Measurements from ENCODE around the gene ARMC9. TPM values are rescaled to one million over a fixed set of nuclear protein-coding genes. Genes with fewer than 3 reads are reported as not detected.

The ARMC9 gene, protein sequence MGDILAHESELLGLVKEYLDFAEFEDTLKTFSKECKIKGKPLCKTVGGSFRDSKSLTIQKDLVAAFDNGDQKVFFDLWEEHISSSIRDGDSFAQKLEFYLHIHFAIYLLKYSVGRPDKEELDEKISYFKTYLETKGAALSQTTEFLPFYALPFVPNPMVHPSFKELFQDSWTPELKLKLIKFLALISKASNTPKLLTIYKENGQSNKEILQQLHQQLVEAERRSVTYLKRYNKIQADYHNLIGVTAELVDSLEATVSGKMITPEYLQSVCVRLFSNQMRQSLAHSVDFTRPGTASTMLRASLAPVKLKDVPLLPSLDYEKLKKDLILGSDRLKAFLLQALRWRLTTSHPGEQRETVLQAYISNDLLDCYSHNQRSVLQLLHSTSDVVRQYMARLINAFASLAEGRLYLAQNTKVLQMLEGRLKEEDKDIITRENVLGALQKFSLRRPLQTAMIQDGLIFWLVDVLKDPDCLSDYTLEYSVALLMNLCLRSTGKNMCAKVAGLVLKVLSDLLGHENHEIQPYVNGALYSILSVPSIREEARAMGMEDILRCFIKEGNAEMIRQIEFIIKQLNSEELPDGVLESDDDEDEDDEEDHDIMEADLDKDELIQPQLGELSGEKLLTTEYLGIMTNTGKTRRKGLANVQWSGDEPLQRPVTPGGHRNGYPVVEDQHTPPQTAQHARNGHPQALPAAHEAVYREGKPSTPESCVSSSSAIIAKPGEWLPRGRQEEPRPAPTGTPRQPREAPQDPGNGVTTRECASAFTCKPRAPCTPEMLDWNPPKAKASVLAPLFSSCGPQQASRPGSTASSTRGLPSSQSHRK
- total RNA-seq, result 10 to 100 TPM; 41.7 to 51.5 TPM
- polyA plus RNA-seq (2013, experiment 1 of 2), result 25.5 TPM
- polyA plus RNA-seq (2013, experiment 2 of 2), result 24.7 TPM
- long read RNA-seq, experiment 1, partial matches to known transcripts, result 1 of 14 reads
- long read RNA-seq, experiment 1, other reads (novel, unspliced or antisense), result 11 of 14 reads
- long read RNA-seq, experiment 2, transcript ARMC9-201 (21 exons, 2,300 nt), result major isoform, 43 of 117 reads
- long read RNA-seq, experiment 2, partial matches to known transcripts, result 9 of 117 reads
- long read RNA-seq, experiment 2, other reads (novel, unspliced or antisense), result 63 of 117 reads
- long read RNA-seq, experiment 3, transcript ARMC9-201 (21 exons, 2,300 nt), result major isoform, 121 of 293 reads
- long read RNA-seq, experiment 3, partial matches to known transcripts, result 42 of 293 reads
- long read RNA-seq, experiment 3, other reads (novel, unspliced or antisense), result 130 of 293 reads
- long read RNA-seq, experiment 4, transcript ARMC9-201 (21 exons, 2,300 nt), result major isoform, 15 of 35 reads
- long read RNA-seq, experiment 4, partial matches to known transcripts, result 3 of 35 reads
- long read RNA-seq, experiment 4, other reads (novel, unspliced or antisense), result 17 of 35 reads

DNA sequence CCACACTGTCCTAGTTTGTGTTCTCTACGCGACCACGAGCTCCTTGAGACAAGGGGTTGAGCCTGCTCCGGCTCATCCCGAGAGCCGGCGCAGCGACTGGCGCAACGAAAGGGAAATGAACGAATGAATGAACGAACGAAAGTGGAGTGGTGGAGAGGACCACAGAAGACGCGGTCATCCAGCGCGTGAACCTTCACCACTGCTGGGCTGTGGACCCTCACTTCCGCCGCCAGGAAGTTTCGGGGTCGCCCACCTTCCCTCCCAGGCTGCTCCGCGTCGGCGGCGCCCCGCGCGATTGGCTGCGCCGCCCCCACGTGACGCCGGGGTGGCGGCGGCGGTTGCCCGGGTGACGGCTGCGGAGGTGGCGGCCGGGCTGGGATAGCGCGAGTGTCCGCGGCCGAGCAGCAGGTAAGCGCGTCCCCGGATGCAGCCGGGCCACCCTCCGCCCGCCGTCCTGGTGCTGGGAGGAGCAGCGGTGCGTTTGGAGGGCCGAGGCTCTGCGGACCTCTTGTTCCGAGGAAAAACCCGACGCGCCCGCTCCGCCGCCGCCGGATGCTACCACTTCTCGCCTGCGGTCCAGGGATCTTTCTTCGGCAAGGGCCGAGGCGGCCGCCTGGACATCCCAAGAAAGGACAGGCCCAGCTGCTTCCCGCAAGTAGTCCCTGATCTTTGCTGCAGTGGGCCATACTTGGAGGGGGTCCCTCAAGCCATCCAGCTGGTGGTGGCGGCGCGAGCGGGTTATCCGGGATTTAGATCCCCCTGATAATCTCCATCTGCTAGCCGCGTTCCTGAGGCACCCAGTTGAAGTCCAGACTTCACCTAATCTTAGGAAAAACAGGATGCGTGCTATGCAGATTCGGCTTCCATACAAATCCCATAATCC lies at the start of gene ARMC9:
Gene ARMC9, plus strand, starts transcription at position 341 of the 883 bp plus-strand sequence. CDS start 7,608 bp downstream, outside the sequence.
- Histone ChIP-seq H3K9me3 (ENCODE audit: control insufficient read depth, low read length) (peaks cover 29% of the 10 kb centered on the region), H3K4me1 (ENCODE audit: control insufficient read depth, insufficient read depth, low read length) (peaks cover 4% of the 10 kb centered on the region), H3K9ac (ENCODE audit: extremely low read depth, low read length, poor library complexity, severe bottlenecking) (peak within 1 kb of the TSS; percentile 62), H3K27ac (ENCODE audit: low read depth, low read length) (peak within 1 kb of the TSS; percentile 46), H3K27me3 (ENCODE audit: control insufficient read depth, insufficient read depth, low read length, poor library complexity, severe bottlenecking) (no peaks in the 10 kb centered on the region), H3K4me3 (ENCODE audit: low read length) (peak within 1 kb of the TSS; percentile 88), H3K36me3 (ENCODE audit: control insufficient read depth, insufficient read depth, low read length) (peaks cover 12% of the 10 kb centered on the region)
- TF ChIP-seq, protein P1, sequence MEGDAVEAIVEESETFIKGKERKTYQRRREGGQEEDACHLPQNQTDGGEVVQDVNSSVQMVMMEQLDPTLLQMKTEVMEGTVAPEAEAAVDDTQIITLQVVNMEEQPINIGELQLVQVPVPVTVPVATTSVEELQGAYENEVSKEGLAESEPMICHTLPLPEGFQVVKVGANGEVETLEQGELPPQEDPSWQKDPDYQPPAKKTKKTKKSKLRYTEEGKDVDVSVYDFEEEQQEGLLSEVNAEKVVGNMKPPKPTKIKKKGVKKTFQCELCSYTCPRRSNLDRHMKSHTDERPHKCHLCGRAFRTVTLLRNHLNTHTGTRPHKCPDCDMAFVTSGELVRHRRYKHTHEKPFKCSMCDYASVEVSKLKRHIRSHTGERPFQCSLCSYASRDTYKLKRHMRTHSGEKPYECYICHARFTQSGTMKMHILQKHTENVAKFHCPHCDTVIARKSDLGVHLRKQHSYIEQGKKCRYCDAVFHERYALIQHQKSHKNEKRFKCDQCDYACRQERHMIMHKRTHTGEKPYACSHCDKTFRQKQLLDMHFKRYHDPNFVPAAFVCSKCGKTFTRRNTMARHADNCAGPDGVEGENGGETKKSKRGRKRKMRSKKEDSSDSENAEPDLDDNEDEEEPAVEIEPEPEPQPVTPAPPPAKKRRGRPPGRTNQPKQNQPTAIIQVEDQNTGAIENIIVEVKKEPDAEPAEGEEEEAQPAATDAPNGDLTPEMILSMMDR (conservative IDR thresholded peaks at IDR 0.05), result no peak
- Mint-ChIP-seq H3K9me3 (peaks cover 26% of the 10 kb centered on the region), H3K27ac (peak within 1 kb of the TSS; percentile 95), H3K27me3 (ENCODE audit: insufficient read depth) (peaks cover 3% of the 10 kb centered on the region), H3K4me3 (peak within 1 kb of the TSS; percentile 88), H3K36me3 (ENCODE audit: low read depth) (peaks cover 24% of the 10 kb centered on the region), H3K4me1 (peaks cover 9% of the 10 kb centered on the region)
- DNase-seq, result peak; percentile 93
- 1% methylated on average over 22 to 83 of the region's 83 CpGs for WGBS, 2 experiments (ENCODE audit: insufficient coverage in 1 of 2, insufficient read length in 1 of 2)

DNA sequence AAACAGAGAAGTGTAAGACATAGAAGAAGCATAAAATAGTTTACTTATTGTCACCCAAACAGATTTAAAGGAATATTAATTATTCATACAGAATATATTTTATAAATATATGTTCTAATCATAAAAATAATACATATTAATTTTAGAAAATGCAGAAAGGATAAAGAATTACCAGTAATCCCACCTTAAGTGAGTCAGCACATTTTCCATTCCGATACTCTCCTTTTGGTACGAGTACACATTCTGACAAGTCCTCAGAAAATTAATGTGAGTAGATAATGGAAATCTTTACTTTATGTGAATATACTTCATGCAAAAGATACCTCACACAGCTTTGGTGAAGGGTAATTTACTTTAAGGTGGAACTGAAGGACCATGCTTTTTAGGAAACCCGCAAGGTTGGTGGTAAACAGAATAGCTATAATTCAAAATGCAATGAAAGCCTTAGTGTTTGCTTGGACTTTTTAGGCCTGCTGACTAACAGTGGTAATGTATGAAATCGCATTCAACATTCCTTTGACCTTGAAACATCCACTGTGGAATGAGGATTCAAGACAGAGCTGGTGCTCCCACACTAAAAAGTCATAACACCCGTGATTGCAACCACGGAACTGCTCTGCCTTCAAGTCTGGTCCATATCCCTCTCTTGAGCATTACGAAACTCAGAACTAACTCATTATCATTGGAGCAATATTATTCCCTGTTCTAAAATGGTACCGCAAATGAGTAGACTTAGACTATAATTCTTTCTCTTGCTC lies 45.5 kb upstream of the ARMC9 start:
- Mint-ChIP-seq H3K36me3 (ENCODE audit: low read depth) (peaks cover 33% of the 10 kb centered on the region), H3K4me1 (no peaks in the 10 kb centered on the region), H3K27ac (no peak overlapping the region), H3K4me3 (no peak overlapping the region), H3K9me3 (no peaks in the 10 kb centered on the region), H3K27me3 (ENCODE audit: insufficient read depth) (no peaks in the 10 kb centered on the region)
- WGBS, 2 experiments (ENCODE audit: insufficient coverage in 1 of 2, insufficient read length in 1 of 2), result 93 to 96% methylated on average over 6 to 8 of the region's 8 CpGs
- Histone ChIP-seq H3K27me3 (ENCODE audit: control insufficient read depth, insufficient read depth, low read length, poor library complexity, severe bottlenecking) (no peaks in the 10 kb centered on the region), H3K4me3 (ENCODE audit: low read length) (no peak overlapping the region), H3K9ac (ENCODE audit: extremely low read depth, low read length, poor library complexity, severe bottlenecking) (no peak overlapping the region), H3K4me1 (ENCODE audit: control insufficient read depth, insufficient read depth, low read length) (no peaks in the 10 kb centered on the region), H3K9me3 (ENCODE audit: control insufficient read depth, low read length) (no peaks in the 10 kb centered on the region), H3K27ac (ENCODE audit: low read depth, low read length) (no peak overlapping the region), H3K36me3 (ENCODE audit: control insufficient read depth, insufficient read depth, low read length) (peaks cover 70% of the 10 kb centered on the region)
- TF ChIP-seq, protein P1 (conservative IDR thresholded peaks at IDR 0.05), result no peak
- DNase-seq, result no peak
